Ishikawa (cell line): ENCODE data around the gene PIGC.

ENCODE experiments used
- CEBPB ChIP-seq: IDR thresholded peaks from 2 replicates; pipeline ENCODE4 v1.6.1; 2012
- CREB1 ChIP-seq: IDR thresholded peaks from 2 replicates; pipeline ENCODE4 v1.6.1; 2012; ENCODE audit warnings: low read depth
- EP300 ChIP-seq: IDR thresholded peaks from 2 replicates; pipeline ENCODE4 v1.6.1; 2012; ENCODE audit warnings: borderline replicate concordance
- NFIC ChIP-seq: IDR thresholded peaks from 2 replicates; pipeline ENCODE4 v1.6.1; 2012
- RAD21 ChIP-seq: IDR thresholded peaks from 2 replicates; pipeline ENCODE4 v1.6.1; 2012; ENCODE audit warnings: low read depth
- TAF1 ChIP-seq: IDR thresholded peaks from 2 replicates; pipeline ENCODE4 v1.6.1; 2012; ENCODE audit warnings: low read depth, mild to moderate bottlenecking
- TCF12 ChIP-seq: IDR thresholded peaks from 2 replicates; pipeline ENCODE4 v1.6.1; 2012; ENCODE audit warnings: low read depth
- YY1 ChIP-seq: IDR thresholded peaks from 2 replicates; pipeline ENCODE4 v1.6.1; 2012; ENCODE audit warnings: low read depth
- TF ChIP-seq, protein P1 (sequence below): IDR thresholded peaks from 2 replicates; pipeline ENCODE4 v1.6.1; 2012; ENCODE audit warnings: low read depth, mild to moderate bottlenecking
- TF ChIP-seq, protein P2 (sequence below): IDR thresholded peaks from 2 replicates; pipeline ENCODE4 v1.6.1; 2012

DNA sequence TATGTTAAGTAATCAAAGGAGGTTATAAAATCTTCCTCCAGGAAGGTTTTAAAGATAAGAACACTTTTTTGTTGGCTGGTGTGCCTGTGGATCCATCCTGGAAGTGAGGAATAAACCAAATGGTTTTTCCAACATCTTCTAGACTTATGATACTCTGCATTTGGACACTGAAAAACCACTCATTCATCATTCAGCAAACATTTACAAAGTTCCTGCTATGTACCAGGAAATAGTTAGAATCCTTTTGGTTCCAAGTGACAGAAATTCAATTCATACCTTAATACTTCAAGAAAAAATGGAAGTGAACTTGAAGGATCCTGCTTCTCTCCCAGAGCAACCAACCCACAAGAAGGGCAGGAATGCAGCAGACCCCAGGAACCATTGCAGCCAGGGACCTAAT is 39.6 kb upstream of the PIGC start:
- TF ChIP-seq EP300 = no peak
- TF ChIP-seq, protein P1, sequence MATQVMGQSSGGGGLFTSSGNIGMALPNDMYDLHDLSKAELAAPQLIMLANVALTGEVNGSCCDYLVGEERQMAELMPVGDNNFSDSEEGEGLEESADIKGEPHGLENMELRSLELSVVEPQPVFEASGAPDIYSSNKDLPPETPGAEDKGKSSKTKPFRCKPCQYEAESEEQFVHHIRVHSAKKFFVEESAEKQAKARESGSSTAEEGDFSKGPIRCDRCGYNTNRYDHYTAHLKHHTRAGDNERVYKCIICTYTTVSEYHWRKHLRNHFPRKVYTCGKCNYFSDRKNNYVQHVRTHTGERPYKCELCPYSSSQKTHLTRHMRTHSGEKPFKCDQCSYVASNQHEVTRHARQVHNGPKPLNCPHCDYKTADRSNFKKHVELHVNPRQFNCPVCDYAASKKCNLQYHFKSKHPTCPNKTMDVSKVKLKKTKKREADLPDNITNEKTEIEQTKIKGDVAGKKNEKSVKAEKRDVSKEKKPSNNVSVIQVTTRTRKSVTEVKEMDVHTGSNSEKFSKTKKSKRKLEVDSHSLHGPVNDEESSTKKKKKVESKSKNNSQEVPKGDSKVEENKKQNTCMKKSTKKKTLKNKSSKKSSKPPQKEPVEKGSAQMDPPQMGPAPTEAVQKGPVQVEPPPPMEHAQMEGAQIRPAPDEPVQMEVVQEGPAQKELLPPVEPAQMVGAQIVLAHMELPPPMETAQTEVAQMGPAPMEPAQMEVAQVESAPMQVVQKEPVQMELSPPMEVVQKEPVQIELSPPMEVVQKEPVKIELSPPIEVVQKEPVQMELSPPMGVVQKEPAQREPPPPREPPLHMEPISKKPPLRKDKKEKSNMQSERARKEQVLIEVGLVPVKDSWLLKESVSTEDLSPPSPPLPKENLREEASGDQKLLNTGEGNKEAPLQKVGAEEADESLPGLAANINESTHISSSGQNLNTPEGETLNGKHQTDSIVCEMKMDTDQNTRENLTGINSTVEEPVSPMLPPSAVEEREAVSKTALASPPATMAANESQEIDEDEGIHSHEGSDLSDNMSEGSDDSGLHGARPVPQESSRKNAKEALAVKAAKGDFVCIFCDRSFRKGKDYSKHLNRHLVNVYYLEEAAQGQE = no peak
- TF ChIP-seq YY1 = no peak
- no peak for TF ChIP-seq TAF1
- TF ChIP-seq, protein P2, sequence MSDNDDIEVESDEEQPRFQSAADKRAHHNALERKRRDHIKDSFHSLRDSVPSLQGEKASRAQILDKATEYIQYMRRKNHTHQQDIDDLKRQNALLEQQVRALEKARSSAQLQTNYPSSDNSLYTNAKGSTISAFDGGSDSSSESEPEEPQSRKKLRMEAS = no peak
- TF ChIP-seq RAD21 = no peak
- no peak for TF ChIP-seq TCF12
- no peak for TF ChIP-seq CEBPB
- TF ChIP-seq CREB1 = no peak
- TF ChIP-seq NFIC = no peak
